Measurements from ENCODE around the gene TIAM1.

GRCh38 chr21:31193761-31194160, 150.3 kb downstream of the TIAM1 start:
- TF ChIP-seq CTCF (IDR thresholded peaks at IDR 0.05) = no peak
- TF ChIP-seq POLR2AphosphoS5 (IDR thresholded peaks at IDR 0.05; ENCODE audit: low read depth, low read length) = no peak
- TF ChIP-seq TCF7L2 (IDR thresholded peaks at IDR 0.05; ENCODE audit: low read depth, low read length) = no peak
